Activated CD4-positive, alpha-beta T cell treated with anti-CD3 and anti-CD28 coated beads for 4 hours (primary cell): ENCODE data around the gene NUFIP2.
"Not testable (repeated sequence)": the region's sequence is repeated elsewhere in the genome, so short reads cannot be mapped to it uniquely, and the experiment has no call there.

Source experiments
- DNase-seq, 2 donors: peaks; one replicate each; pipeline ENCODE4 v3.0.0-alpha.2; 2020

Gene NUFIP2

DNA sequence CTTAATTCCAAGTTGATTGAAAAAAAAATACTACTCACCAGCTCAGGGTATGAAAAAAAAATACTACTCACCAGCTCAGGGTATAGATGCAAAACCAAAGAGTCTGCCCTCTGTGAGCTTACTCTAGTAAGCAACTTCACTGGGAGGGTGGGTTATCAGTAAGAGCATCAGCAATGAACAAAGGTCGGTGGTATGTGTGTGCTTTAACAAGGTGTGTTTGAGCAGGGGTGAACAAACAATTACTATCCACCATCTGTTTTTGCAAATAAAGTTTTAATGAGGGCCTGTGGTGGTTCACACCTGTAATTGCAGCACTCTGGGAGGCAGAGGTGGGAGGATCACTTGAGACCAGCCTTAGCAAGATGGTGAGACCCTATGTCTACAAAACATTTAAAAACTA lies 20.0 kb downstream of the NUFIP2 start:
- DNase-seq = no peak

DNA sequence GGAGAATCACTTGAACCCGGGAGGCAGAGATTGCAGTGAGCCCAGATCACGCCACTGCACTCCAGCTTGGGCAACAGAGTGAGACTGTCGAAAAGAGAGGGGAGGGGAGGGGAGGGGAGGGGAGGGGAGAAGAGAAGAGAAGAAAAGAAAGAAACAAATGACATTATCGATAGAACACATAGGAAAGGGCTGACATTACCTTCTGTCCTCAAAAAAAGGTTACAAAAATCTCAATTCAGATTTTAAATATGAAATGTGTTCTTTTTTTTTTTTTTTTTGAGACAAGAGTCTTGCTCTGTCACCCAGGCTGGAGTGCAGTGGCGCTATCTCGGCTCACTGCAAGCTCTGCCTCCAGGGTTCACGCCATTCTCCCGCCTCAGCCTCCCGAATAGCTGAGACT lies 22.0 kb downstream of the NUFIP2 start:
- not testable (repeated sequence) for DNase-seq

DNA sequence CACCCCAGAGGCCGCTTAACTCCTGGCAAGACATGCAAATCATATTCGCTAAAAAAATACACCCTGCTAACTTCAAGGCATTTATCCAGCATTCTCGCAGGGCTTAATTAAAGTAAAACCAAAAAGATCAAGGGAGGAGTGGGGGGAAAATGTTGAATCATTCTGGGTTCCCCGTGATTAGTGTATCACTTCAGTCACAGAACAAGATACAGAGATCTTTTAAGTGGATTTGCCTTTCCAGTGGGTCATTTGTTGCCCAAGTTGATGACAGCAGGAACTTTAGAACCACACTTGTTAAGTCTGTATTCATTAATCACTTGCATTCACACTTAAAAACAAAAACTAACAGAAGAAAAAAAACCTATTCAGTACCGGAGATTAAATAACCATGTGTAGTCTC lies 30.0 kb downstream of the NUFIP2 start:
- peak in 1 of 2 donors; percentile 9 for DNase-seq

DNA sequence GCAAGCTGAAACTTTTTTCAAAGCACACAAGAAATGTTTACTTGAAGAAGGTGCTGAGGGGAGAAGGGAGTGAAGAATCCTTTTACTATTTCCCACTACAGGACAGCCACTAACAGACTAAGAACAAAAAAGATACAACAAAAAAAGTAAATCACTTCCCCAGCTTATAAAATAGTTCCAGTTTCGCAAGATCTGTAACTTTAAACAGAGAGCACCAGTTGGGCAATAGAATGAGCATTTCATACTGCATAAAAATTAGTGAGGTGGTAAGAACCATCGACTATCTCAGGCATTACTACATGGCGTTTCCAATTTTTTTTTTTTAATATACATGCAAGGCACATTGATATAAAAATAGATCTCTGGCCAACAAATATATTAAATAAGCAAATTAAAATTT lies 36.2 kb downstream of the NUFIP2 start:
- no peak for DNase-seq

DNA sequence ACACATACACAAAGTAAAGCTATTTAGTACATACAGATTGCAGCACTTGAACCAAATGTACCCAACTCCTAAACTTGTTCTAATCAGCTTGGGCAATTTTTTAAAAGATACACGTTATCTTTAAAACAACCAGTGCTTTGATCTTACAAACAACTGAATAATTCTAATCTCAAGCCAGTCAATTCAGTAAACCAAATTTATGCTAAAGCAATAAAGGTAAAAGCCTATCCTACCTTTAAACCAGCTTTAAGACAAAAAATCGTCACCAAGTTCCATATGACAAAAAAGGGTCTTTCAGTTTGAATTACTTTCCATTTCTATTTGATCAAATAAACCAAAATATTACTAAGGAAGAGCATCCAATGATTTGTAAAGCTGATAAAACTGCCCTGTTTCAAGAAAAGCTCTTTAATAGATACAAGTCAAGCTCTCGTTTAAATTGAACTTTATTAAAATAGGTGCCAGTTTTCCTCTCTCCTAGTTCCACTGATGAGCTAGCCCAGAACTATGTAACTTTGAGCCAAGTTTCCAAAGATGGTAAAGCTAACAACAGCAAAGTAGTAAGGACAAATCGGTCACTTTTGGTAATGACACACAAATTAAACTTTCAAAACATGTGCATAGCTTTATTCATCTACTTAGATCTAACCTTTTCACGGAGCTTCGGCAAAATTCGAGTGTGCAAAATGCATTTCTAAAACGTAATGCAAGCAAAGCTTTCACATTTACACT lies 37.0 kb downstream of the NUFIP2 start:
- DNase-seq = no peak

DNA sequence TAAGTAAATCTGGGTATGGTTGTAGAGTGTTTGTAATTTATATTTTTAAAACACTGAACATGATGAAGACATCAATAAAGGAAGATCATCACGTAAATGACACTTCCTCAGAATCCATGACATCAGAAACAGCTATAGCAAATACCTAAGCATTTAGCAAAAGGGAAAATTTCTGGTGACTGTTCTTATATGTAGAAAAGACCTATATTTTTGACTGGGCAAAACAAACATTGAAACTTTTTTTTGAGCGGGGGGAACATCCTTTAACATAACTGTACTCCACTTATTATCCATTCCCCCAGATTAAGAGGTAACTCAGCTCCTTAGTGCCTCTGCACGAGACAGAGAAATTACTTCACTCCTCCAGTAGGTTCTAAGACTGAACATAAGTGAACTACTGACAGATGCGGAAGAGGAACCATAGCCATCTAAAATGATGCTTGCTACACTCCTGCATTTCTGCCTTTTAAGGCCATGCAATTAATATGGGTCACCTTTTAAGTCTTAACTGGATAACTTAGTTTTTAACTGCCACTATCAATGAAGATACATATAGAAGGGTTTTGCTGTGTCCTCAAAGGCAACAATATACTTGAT lies 37.9 kb downstream of the NUFIP2 start:
- no peak for DNase-seq

DNA sequence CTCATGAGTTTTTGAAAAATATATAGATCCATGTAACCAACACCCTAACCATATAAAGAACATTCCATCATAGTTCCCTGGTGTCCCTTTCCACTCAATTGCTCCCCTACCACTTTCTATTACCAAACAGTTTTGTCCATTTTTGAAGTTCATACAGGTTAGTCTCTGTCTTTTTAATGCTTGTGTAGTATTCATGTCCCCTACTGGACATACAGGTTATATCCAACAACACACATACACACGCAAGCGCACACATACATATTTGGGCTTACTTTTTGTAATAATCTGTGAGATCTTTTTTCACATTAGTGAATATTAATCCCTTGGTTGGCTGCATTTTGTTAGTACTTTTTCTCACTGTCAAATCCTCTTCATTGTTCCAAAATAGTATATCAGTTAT lies 40.9 kb downstream of the NUFIP2 start:
- no peak for DNase-seq

DNA sequence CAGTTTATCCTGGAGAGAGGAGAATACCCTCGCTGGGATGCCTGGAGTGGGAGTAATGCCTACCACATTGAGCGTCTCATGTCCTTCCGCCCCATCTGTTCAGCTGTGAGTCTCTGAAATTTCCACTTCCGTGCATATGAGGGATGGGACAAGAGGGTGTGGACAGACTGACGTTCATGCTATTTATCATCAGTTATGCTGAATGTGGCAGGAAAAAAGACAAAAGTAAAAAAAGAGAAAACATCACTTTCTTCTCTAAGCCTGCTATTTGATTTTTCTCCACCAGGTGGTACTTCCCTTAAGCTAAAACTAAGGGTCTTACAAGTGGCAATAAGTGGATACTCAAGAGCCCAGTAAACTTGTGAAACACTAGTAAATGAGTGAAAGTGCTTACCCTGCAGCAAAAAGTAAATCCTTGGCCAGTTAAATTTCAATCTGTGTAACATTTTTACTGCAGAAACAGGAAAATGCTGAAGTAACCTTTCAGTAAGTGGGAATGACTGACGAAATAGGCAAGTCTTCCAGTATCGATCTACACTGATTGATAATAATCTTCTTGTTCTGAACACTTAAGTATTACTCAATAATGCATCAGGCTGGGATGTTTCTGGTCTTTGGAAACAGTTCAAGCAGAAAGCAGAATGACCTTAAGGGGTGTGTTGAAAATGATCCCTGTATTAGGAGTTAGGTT lies 41.7 kb downstream of the NUFIP2 start:
- no peak for DNase-seq

DNA sequence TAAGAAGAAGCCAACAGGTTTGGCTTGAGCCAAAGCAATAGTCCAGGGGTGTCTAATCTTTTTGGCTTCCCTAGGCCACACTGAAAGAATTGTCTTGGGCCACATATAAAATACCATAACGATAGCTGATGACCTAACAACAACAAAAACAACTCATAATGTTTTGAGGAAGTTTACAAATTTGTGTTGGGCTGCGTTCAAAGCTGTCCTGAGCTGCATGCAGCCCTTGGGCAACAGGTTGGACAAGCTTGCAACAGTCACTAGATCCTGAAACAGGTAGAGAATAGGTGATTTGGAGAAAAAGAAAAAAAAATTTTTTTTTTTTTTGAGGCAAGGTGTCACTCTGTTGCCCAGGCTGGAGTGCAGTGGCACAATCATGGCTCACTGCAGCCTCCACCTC lies 42.8 kb downstream of the NUFIP2 start:
- DNase-seq = no peak

DNA sequence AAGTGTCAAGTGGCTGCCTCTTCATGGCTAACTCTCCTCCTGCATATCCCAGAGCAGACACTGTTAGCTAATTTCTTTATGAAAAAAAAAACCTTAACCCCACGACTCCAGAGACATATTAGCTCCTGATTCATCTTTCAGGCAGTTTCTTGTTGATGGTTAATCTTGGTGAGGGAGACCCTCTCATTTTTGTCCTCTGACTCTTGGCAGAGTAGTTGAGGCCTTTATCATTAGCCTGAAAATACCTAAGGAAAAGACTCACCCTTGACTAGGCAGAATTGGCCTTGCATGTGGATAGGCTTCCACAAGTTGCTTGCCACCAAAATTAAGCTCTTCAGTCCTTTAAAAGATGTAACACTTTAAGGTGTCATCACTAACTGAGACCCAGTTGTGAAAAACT lies 43.3 kb downstream of the NUFIP2 start:
- no peak for DNase-seq

DNA sequence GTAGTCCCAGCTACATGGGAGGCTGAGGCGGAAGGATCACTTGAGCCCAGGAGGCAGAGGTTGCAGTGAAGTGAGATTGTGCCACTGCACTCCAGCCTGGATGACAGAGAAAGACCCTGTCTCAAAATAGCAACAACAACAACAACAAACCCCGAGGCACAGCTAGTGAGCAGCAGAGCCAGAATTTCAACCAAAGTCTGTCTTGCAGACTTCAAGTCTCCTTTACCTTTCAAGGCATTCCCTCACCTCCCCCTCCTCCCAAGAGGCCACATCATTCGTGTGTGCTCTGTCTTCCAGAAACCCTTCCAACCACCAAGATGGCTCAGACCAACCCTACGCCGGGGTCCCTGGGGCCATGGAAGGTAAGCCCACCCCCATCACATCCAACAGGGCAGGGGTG lies 45.1 kb downstream of the NUFIP2 start:
- no peak for DNase-seq

DNA sequence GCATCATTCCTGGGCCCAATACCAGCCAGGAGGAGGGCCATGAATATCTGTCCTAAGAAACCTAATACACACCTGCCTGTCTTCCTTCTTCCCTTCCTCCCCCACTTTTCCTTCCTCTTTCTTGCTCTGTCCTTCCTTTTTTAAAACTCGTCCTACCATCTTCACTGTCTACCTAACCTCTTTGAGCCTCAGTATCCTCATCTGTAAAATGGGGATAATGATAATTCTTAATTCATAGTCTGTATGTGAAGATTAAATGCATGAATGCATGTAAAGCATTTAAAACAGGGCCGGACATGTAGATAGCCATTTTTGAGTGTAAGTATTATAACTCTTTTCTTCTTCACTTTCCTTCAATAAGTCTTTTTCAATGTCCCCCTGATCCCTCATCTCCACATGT lies 46.7 kb downstream of the NUFIP2 start:
- DNase-seq = no peak

DNA sequence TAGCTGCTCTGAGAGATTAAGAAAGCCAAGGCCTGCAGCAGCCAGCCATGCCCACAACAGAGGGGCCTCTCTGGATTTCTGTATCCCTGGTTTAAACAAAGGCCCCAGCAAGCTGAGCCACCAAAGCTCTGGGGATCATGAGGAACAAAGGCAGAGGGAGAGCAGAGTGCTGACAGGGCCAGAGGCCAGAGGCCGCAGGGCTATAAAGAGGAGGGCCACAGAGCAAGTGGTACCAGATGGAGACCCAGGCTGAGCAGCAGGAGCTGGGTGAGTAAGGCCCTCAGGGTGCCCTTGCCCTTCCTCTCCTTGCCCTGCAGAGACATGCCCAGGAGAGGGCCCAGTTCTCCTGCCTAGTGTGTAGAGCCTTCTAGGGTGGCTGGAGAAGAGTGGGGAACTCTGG lies 47.3 kb downstream of the NUFIP2 start, which contains the start of gene CRYBA1:
Gene CRYBA1, plus strand, starts transcription at position 232 of the 400 bp plus-strand sequence. Its CDS starts 5 bp downstream, at position 237.
- DNase-seq = no peak

DNA sequence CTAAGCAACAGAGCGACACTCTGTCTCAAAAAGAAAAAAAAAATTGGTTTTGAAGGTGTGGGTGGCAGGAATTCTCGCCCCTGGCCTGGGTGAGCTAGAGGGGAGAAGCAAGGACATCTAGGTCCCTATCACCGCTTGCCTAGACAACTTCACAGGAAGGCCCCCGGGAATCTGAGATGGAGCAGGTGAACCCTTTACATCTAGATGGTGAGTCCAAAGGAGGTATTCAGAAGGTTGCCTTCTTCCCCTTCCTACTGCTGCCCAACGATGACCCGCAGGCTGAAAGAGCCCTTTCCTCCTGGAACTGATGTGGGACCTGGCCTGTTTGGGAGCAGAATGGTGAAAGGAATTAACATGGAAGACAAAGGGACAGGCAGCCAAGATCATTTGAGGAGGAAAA lies 48.5 kb downstream of the NUFIP2 start:
- no peak for DNase-seq

DNA sequence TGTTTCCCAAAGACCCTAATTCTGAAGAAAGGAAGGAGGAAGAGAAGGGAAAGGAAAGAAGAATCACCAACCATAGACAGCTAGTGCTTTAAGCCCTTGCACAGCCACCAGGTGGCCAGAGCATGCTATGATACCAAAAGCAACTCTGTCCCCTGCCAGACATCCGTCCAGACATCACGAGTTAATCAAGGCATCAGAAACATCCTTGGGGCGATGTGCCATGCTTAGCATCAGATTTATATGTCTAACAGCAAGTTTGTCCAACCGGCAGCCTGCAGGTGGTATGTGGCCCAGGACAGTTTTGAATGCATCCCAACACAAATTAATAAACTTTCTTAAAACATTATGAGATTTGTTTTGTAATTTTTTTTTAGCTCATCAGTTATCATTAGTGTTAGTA lies 50.2 kb downstream of the NUFIP2 start:
- DNase-seq = no peak

DNA sequence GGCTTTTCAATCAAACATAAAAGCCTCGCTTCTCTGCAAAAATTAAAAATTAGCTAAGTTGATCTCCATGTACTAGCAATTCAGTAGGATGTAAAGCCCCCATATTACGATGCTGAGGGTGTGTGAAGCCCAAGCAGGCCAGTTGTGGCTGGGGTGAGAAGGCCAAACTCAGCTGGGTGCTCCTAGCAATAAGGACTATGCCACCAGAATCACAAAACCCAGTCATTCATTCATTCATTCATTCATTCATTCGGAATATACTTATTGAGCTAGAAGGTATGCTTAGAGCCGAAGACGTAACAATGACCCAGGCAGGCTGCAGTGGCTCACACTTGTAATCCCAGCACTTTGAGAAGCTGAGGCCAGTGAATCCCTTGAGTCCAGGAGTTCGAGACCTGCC lies 51.2 kb downstream of the NUFIP2 start:
- DNase-seq = no peak

DNA sequence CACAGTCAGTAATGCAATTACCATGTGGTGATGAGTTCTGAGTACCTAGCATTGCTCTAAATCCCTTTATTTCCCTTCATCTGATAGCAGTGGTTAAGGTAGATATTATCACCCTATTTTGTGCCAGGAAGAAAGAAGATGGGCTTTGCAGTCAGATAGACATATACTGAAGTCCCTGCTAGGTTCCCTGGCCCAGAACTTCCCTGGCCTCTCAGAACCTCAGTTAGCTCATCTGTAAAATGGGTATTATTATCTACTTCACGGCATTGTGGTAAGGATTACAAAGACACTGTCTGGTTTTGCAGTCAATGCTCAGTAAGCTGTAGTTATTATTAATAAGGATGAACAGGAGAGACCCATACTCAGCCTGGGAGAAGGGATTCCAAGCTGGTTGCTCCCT lies 51.9 kb downstream of the NUFIP2 start:
- DNase-seq = no peak

DNA sequence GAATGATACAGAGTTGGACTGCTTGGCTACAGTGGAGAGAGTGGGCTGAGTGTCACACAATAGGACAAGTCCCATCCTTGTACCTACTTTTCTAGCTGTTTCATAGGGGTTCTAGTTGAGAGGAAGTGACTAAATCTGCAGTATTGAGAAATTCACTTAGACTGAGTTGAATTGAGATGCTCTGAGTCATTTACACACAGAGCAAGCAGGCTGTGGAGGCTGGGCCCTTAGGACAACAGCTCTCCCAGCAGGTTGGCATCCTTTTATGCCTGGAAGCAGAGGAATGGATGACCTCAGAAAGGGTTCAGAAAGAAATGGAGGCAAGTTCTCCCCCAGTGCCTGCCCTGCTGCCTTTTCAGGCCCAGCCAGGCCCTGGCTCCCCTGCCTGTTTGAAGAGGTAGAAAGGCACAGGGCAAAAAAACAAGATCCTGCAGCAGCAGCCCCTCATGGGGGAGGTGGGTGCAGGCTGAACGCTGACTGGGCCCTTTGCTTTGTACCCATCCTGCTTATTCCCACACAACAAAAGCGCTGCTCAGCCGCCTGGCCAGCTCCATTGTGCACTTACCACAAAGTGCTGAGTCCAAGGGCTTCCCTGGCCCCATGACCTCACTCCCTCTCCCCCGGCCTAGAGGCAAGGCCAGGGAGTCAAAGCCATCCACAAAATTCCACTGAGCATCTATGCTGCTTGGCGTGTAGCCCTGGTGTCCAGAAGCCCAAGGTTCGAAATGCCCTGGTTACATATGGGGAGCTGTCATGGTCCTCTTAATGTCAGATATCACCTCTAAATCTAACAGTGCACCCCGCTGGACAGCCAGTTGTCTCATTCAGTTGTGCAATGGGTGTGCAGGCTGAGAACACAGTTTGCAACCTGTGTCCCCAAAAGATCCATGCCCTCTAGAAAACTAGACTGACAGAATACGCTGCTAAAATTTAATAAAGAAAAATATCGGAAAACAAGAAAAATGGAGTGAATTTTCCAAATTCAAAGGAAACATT lies 52.7 kb downstream of the NUFIP2 start:
- no peak for DNase-seq

DNA sequence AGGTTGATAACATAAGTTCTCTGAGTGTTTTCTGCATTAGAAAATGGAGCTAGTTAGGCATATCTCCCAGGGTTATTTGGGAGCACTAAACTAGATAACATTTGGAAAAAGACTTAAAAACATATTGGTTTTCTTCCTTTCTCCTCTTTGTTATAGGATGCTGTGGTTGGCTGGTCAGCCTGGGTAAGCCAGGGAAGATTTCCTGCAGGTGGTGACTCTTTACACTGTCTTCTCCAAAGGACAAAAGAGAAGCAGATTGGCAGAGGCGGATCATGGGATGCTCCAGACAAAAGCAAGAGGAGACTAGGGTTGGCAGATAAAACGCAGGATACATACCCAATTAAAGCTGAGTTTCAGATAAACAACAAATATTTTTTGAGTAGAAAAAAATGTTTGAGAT lies 53.5 kb downstream of the NUFIP2 start:
- no peak for DNase-seq

DNA sequence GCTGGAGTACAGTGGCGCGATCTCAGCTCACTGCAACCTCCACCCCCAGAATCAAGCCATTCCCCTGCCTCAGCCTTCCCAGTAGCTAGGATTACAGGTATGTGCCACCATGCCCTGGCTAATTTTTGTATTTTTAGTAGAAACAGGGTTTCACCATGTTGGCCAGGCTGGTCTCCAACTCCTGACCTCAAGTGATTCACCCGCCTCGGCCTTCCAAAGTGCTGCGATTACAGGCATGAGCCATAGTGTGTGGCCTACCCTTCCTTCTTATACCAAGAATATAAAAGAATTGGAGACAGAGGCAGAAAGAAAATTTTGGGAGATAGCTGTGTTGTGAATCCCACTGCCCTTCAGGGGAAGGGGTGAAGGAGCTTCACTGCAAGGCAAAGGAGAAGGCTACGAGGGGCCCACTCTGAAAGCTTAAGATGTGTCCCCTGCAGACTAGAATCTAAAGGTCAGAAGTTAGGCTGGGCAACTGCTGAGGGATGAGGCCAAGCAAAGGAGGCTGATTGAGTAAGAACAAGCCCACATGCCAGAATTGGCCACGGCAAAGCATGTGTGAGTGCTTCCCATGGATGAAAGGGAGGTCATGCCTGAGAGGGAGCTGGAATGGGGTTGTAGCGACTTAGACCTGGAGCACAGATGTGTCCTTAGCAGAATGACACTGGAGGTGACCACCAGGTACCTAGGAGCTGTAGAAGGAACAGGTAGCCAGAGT lies 55.7 kb downstream of the NUFIP2 start:
- no peak for DNase-seq

DNA sequence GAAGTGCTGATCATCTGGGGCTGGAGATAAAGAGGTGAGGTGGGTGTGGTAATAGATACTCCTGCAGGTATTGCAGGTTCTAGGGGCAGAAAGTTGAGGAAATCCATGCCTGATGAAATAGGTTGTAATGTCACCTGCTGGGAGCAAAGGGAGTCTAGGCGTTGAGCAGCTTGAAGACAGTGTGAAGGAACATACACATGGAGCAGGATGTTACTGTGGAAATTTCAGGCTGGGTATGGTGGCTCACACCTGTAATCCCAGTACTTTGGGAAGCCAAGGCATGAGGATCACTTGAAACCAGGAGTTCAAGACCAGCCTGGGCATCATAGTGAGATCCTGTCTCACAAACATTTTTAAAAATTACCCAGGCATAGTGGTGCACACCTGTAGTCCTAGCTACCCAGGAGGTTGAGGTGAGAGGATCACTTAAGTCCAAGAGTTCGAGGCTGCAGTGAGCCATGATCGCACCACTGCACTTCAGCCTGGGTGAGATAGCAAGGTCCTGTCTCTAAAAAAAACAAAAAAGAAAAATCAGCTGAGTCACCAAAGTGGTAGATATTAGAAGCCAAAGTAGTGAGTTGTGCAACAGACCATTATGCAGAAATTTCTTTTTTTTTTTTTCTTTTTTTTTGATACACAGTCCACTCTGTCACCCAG lies 56.3 kb downstream of the NUFIP2 start:
- no peak for DNase-seq

DNA sequence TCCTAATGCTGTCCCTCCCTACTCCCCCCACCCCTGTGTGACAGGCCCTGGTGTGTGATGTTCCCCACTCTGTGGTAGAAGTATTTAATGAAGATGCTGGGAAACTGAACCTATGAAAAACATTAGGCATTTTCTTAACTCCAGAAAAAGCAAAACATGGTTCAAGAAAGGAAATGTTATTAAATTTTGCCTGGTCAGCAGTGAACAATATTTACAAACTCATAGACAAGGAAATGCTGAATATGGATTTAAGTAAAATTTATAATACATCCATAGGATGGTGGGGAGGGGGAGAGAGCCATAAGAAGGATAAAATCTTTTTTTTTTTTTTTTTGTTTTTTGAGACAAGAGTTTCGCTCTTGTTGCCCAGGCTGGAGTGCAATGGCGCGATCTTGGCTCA lies 58.0 kb downstream of the NUFIP2 start:
- no peak for DNase-seq
